K562 (cell line): ENCODE results near the gene LHPP. TPM values are rescaled to one million over a fixed set of nuclear protein-coding genes. Genes with fewer than 3 reads are reported as not detected.
A peak's percentile ranks its signal among the peaks of the same experiment; 100 is the strongest.

Source experiments
- CBX1 ChIP-seq: sonication (generic); IDR thresholded peaks from 2 replicates; pipeline ENCODE4 v1.6.1; 2016; ENCODE audit warnings: antibody characterized with exemption, low read depth, mild to moderate bottlenecking
- CREB1 ChIP-seq, 2 experiments: sonication (generic) in 1 of 2; formaldehyde crosslinking in 1 of 2; IDR thresholded peaks; 2 replicates each; pipeline versions ENCODE4 v1.6.1 to v1.8.0; 2012 to 2022; ENCODE audit warnings: inconsistent platforms in 1 of 2, mild to moderate bottlenecking in 1 of 2, missing genetic modification reagents in 1 of 2, moderate library complexity in 1 of 2
- EZH2 ChIP-seq: IDR thresholded peaks from 2 replicates; pipeline ENCODE4 v1.6.1; 2012; ENCODE audit warnings: low read depth, mild to moderate bottlenecking, inconsistent platforms, low read length, borderline replicate concordance
- GATAD2A ChIP-seq: fragments of 450-650 bp; IDR thresholded peaks from 2 replicates; pipeline ENCODE4 v1.6.1; 2017
- MYC ChIP-seq, 2 experiments: fragments of 250-450 bp in 1 of 2; sonication (Bioruptor Pico) in 1 of 2; IDR thresholded peaks; 2 replicates each; pipeline versions ENCODE4 v1.5.1 to v1.6.1; 2012 to 2021; ENCODE audit warnings: low read depth in 2 of 2, borderline replicate concordance in 1 of 2, improper control_type of control experiment in 1 of 2, low read length in 1 of 2, mild to moderate bottlenecking in 1 of 2, moderate library complexity in 1 of 2
- NCOA2 ChIP-seq, 2 experiments: fragments of 450-650 bp; IDR thresholded peaks; 2 replicates each; pipeline ENCODE4 v1.6.1; 2018; ENCODE audit warnings: mild to moderate bottlenecking in 2 of 2, moderate library complexity in 1 of 2; ENCODE audit not compliant: partially characterized antibody in 2 of 2
- NFRKB ChIP-seq: fragments of 450-650 bp; IDR thresholded peaks from 2 replicates; pipeline ENCODE4 v1.6.1; 2016; ENCODE audit warnings: low read depth
- PCBP1 ChIP-seq: fragments of 200-400 bp; formaldehyde crosslinking; IDR thresholded peaks from 2 replicates; pipeline ENCODE4 v1.6.1; 2018; ENCODE audit warnings: mild to moderate bottlenecking, low read depth, low read length; ENCODE audit not compliant: poor library complexity, severe bottlenecking
- PTTG1 ChIP-seq: fragments of 450-650 bp; IDR thresholded peaks from 2 replicates; pipeline ENCODE4 v1.6.1; 2016; ENCODE audit warnings: low read depth, mild to moderate bottlenecking, missing genetic modification characterization, missing compliant biosample characterization
- YBX1 ChIP-seq: fragments of 450-650 bp; IDR thresholded peaks from 2 replicates; pipeline ENCODE4 v1.7.1; 2016; ENCODE audit warnings: mild to moderate bottlenecking
- ZC3H4 ChIP-seq: sonication (generic); formaldehyde crosslinking; IDR thresholded peaks from 2 replicates; pipeline ENCODE4 v1.9.0; 2021; ENCODE audit warnings: missing genetic modification reagents, borderline replicate concordance
- ZNF668 ChIP-seq: fragments of 250-450 bp; sonication (Bioruptor Pico); IDR thresholded peaks from 2 replicates; pipeline ENCODE4 v1.8.0; 2022; ENCODE audit warnings: mild to moderate bottlenecking, inconsistent platforms
- ZNF785 ChIP-seq: fragments of 250-450 bp; sonication (Bioruptor Pico); IDR thresholded peaks from 2 replicates; pipeline ENCODE4 v1.4.0; 2020; ENCODE audit warnings: mild to moderate bottlenecking
- polyA plus RNA-seq, 8 experiments: library from polyadenylated mRNA; depleted of rRNA in 4 of 8; stranded (reverse) in 5 of 8; unstranded in 3 of 8; fragments of >200 nt; fragmentation: Nextera tagmentation in 2 of 8; fragmentation: Illumina TruSeq in 1 of 8; extraction: Ambion mirVana in 2 of 8; extraction: Trizol in 1 of 8; gene quantifications; 2 replicates each; pipeline versions ENCODE4 v1.2.1 to v1.2.3, GENCODE V29; 2011 to 2014; ENCODE audit warnings: inconsistent platforms in 1 of 8, missing spikeins in 1 of 8
- total RNA-seq, 7 experiments: library from RNA; depleted of rRNA in 6 of 7; stranded (reverse); fragments of >200 nt in 6 of 7; fragmentation: Illumina TruSeq in 2 of 7; extraction: Trizol in 2 of 7; gene quantifications; 2 replicates each; pipeline versions ENCODE4 v1.2.1 to v1.2.3, GENCODE V29; 2011 to 2021; ENCODE audit warnings: low replicate concordance in 1 of 7
- TF ChIP-seq, protein P1 (sequence below): fragments of 450-650 bp; IDR thresholded peaks from 2 replicates; pipeline ENCODE4 v1.6.1; 2016; ENCODE audit warnings: low read depth, mild to moderate bottlenecking, moderate library complexity
- TF ChIP-seq, protein P2 (sequence below): sonication (generic); formaldehyde crosslinking; IDR thresholded peaks from 2 replicates; pipeline ENCODE4 v1.8.0; 2022; ENCODE audit warnings: mild to moderate bottlenecking, missing genetic modification reagents
- TF ChIP-seq, protein P3 (sequence below): fragments of 450-650 bp; IDR thresholded peaks from one replicate; pipeline ENCODE4 v1.6.1; 2018; ENCODE audit warnings: mild to moderate bottlenecking, moderate library complexity; ENCODE audit not compliant: partially characterized antibody
- TF ChIP-seq, protein P4 (sequence below): fragments of 200-800 bp; sonication (Bioruptor generic); IDR thresholded peaks from 2 replicates; pipeline ENCODE4 v1.6.1; 2017; ENCODE audit warnings: missing genetic modification characterization, missing compliant biosample characterization
- TF ChIP-seq, protein P5 (sequence below): fragments of 250-450 bp; sonication (Bioruptor Pico); IDR thresholded peaks from 2 replicates; pipeline ENCODE4 v1.8.0; 2021; ENCODE audit warnings: borderline replicate concordance, mild to moderate bottlenecking, moderate library complexity; ENCODE audit not compliant: poor library complexity, severe bottlenecking
- TF ChIP-seq, protein P6 (sequence below), 2 experiments: IDR thresholded peaks; 2 replicates each; pipeline ENCODE4 v1.6.1; 2012; ENCODE audit warnings: improper control_type of control experiment in 2 of 2, low read depth in 2 of 2, low read length in 2 of 2, borderline replicate concordance in 1 of 2

Gene LHPP
- total and polyA plus RNA-seq, 9 of the 15 experiments (the other 6 are each of a cell fraction or from before 2014, with no cell fraction given), result 0.34 to 7.4 (median 3.0) TPM

DNA sequence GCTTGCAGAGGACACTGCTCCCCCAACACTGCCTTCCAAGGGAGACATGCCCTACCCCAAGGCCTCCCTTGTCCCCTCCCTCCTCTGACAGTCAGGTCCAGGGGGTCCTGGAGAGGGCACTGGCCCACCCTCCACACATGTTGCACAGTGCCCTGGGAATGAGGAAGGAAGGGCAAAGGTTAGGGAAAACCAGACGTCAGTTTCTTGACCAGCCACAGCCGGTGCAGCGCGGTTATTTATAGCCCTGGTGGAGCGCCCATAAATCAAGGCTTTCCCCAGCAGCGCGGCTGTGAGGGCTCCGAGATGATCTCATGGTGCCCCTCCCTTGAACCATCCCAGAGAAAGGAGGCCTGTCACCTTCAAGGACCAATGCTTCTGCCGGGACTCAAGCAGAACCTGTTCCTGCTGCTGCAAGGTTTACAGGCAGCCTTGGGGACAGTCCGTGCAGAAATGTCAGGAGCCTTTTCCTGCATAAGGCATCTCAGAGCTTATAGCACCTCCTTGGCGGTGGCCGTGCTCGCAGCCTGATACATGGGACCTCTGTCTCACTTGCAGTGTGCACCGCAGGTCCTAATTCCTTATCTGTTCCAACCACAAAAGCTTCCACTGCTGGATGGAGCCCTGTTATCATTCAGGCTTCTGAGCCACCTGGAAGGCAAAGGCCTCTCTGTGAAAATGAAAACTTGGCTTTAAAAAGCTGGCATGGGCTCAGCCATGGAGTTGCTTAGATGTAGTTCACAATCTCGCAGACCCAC, 127.3 kb downstream of the LHPP start (continued):
- TF ChIP-seq, protein P1, sequence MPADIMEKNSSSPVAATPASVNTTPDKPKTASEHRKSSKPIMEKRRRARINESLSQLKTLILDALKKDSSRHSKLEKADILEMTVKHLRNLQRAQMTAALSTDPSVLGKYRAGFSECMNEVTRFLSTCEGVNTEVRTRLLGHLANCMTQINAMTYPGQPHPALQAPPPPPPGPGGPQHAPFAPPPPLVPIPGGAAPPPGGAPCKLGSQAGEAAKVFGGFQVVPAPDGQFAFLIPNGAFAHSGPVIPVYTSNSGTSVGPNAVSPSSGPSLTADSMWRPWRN, result no peak
- TF ChIP-seq CBX1, result no peak
- TF ChIP-seq NFRKB, result no peak
- TF ChIP-seq EZH2, result no peak
- TF ChIP-seq ZNF668 (CRISPR knock-in tag), result no peak
- TF ChIP-seq, protein P2, sequence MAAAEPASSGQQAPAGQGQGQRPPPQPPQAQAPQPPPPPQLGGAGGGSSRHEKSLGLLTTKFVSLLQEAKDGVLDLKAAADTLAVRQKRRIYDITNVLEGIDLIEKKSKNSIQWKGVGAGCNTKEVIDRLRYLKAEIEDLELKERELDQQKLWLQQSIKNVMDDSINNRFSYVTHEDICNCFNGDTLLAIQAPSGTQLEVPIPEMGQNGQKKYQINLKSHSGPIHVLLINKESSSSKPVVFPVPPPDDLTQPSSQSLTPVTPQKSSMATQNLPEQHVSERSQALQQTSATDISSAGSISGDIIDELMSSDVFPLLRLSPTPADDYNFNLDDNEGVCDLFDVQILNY, result no peak
- no peak for TF ChIP-seq PCBP1
- no peak for TF ChIP-seq MYC (IDR thresholded peaks at IDR 0.05; ENCODE audit: low read depth, low read length)
- TF ChIP-seq MYC (CRISPR knock-in tag; IDR thresholded peaks at IDR 0.05; ENCODE audit: borderline replicate concordance, low read depth), result no peak
- no peak for TF ChIP-seq YBX1
- no peak for TF ChIP-seq PTTG1 (tag)
- no peak for TF ChIP-seq GATAD2A
- TF ChIP-seq, protein P3, sequence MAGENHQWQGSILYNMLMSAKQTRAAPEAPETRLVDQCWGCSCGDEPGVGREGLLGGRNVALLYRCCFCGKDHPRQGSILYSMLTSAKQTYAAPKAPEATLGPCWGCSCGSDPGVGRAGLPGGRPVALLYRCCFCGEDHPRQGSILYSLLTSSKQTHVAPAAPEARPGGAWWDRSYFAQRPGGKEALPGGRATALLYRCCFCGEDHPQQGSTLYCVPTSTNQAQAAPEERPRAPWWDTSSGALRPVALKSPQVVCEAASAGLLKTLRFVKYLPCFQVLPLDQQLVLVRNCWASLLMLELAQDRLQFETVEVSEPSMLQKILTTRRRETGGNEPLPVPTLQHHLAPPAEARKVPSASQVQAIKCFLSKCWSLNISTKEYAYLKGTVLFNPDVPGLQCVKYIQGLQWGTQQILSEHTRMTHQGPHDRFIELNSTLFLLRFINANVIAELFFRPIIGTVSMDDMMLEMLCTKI, result no peak
- TF ChIP-seq, protein P4, sequence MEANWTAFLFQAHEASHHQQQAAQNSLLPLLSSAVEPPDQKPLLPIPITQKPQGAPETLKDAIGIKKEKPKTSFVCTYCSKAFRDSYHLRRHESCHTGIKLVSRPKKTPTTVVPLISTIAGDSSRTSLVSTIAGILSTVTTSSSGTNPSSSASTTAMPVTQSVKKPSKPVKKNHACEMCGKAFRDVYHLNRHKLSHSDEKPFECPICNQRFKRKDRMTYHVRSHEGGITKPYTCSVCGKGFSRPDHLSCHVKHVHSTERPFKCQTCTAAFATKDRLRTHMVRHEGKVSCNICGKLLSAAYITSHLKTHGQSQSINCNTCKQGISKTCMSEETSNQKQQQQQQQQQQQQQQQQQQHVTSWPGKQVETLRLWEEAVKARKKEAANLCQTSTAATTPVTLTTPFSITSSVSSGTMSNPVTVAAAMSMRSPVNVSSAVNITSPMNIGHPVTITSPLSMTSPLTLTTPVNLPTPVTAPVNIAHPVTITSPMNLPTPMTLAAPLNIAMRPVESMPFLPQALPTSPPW (CRISPR knock-in tag), result peak; percentile 58
- TF ChIP-seq, protein P5, sequence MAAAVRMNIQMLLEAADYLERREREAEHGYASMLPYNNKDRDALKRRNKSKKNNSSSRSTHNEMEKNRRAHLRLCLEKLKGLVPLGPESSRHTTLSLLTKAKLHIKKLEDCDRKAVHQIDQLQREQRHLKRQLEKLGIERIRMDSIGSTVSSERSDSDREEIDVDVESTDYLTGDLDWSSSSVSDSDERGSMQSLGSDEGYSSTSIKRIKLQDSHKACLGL (CRISPR knock-in tag), result no peak
- TF ChIP-seq NCOA2 (IDR thresholded peaks at IDR 0.05; ENCODE audit: partially characterized antibody in 2 of 2), result no peak
- no peak for TF ChIP-seq ZNF785 (CRISPR knock-in tag)
- TF ChIP-seq, protein P6, sequence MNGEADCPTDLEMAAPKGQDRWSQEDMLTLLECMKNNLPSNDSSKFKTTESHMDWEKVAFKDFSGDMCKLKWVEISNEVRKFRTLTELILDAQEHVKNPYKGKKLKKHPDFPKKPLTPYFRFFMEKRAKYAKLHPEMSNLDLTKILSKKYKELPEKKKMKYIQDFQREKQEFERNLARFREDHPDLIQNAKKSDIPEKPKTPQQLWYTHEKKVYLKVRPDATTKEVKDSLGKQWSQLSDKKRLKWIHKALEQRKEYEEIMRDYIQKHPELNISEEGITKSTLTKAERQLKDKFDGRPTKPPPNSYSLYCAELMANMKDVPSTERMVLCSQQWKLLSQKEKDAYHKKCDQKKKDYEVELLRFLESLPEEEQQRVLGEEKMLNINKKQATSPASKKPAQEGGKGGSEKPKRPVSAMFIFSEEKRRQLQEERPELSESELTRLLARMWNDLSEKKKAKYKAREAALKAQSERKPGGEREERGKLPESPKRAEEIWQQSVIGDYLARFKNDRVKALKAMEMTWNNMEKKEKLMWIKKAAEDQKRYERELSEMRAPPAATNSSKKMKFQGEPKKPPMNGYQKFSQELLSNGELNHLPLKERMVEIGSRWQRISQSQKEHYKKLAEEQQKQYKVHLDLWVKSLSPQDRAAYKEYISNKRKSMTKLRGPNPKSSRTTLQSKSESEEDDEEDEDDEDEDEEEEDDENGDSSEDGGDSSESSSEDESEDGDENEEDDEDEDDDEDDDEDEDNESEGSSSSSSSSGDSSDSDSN (IDR thresholded peaks at IDR 0.05; ENCODE audit: borderline replicate concordance in 1 of 2, low read depth in 2 of 2, low read length in 2 of 2), result 0 out of 4 replicates have a peak, but pooled peaks of 1 of the 2 experiments have one; percentile 18
- TF ChIP-seq CREB1 (IDR thresholded peaks at IDR 0.05), result peak; percentile 36; the same call in 1 of the 2 replicates
- TF ChIP-seq CREB1 (CRISPR knock-in tag; IDR thresholded peaks at IDR 0.05), result no peak
- no peak for TF ChIP-seq ZC3H4
